Activated naive CD4-positive, alpha-beta T cell treated with Interleukin-2 at 50 U/mL for 16 hours (primary cell): ENCODE data around the gene LRATD1.
"Not testable (repeated sequence)": the region's sequence is repeated elsewhere in the genome, so short reads cannot be mapped to it uniquely, and the experiment has no call there.

Experiments
- DNase-seq: peaks from one replicate; pipeline ENCODE4 v3.0.0-alpha.2; 2020

Gene LRATD1, protein sequence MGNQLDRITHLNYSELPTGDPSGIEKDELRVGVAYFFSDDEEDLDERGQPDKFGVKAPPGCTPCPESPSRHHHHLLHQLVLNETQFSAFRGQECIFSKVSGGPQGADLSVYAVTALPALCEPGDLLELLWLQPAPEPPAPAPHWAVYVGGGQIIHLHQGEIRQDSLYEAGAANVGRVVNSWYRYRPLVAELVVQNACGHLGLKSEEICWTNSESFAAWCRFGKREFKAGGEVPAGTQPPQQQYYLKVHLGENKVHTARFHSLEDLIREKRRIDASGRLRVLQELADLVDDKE

GRCh38 chr2:14632133-14632936, at the start of gene LRATD1:
LRATD1 (plus strand) TSS chr2:14632717; CDS start chr2:14633980, 1,263 bp downstream.
- DNase-seq = no peak

DNA sequence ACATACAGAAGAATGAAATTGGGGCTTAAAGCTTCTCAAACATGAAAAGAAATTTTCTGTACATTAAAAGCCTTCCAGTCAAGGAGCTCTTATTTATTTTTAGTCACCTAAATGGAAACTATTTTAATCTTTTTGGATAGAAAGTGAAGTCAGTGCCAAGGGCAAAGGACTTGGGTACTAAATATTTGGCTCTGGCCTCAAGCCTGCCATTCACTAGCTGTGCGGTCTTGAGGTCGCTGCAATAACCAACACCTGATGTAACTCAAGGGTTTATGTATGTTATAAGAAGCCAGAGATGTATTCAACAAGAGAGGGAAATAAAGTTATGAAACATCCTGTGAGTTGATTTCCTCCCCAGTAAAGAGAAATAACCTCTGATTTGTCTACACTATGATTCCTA, 49.5 kb upstream of the LRATD1 start:
- DNase-seq = no peak

GRCh38 chr2:14583802-14584201, 48.7 kb upstream of the LRATD1 start:
- DNase-seq = no peak

DNA sequence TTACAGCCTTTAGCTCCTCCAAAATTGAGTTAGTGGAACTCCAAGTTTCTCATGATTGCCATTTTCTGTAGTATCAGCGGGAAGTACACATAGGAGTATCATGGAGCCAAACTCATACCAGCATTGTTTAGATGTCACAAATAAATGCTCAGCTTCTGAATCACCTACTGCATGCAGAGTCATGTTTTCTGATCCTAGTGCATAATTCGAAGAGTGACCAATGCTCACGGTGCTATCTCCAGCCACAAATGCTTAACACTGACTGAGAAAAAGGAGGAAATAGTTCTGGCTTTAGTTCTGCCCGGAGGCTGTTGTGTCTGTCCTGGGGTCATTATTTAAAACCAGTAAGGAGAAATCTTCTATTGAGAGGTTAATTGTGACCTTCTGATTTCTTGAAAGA, 45.4 kb upstream of the LRATD1 start:
- DNase-seq = no peak

DNA sequence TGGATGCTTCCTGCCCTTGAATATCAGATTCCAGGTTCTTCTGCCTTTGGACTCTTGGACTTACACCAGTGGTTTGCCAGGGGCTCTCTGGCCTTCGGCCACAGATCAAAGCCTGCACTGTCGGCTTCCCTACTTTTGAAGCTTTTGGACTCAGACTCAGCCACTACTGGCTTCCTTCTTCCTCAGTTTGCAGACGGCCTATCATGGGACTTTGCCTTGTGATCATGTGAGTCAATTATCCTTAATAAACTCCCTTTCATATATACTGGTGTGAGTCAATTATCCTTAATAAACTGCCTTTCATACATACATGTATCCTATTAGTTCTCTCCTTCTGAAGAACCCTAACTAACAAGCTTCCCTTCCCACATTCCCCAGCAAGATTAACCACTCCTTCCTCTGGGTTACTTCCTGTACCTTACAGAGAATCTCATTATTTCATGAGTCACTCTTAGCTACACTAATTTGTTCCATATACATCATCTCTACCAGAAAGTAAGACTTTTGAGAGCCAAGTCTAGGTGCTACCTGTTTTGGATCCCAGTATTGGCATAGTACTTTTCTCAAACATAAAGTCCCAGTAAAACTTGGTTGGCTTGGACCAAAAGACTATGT, 31.3 kb upstream of the LRATD1 start:
- no peak for DNase-seq

DNA sequence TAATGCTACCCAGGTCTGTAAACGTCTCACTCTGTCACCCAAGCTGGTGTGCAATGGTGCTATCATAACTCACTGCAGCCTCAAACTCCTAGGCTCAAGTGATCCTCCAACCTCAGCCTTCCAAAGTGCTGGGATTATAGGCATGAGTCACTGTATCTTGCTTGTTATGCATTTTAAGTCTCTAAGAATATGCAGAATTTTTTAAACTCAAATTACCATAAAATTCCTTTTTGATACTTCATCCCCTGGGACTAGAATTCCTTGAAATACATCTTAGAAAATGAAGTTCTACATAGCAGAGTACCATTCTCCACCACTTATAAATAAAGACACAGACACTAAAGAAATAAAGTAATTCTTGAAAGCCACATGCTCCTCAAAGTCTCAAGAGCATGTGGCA, 30.2 kb upstream of the LRATD1 start:
- no peak for DNase-seq

GRCh38 chr2:14603676-14604075, 28.8 kb upstream of the LRATD1 start:
- DNase-seq = no peak

GRCh38 chr2:14608245-14608644, 24.3 kb upstream of the LRATD1 start:
- no peak for DNase-seq

DNA sequence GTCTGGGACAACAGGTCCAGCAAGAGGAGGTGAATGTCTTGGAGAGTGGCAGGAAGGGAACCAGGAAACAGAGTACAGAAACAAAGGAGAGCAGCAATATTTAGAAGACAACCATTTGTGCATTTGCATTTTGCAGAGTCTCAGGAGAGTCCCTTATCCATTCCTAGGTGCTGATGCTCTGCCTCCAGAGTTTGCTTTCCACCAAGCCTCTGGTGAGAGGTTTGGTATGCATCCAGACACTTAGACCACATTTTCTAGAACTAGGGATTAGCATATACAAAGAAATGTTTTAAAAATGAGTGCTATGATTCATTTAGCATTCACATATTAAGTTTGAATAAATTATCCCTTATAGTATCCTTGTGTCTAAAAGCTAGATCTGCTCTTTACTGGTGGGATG, 18.5 kb upstream of the LRATD1 start:
- DNase-seq = no peak

DNA sequence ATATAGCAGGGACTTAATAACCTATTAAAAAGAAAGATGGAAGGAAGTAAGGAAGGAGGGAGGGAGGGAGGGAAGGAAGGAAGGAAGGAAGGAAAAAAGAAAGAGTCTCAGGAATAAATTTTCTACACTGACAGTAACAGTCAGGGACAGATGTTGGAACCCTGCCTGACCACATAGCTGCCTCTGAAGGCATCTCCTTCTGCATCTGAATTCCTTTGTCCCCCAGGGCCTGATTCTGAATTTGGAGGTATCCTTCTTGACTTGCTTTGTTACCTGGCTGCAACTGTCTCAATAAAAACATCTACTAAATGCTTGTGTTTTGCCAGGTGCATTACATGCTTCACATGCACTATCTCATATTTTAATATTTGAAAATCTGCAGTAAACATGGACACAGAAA, 17.4 kb upstream of the LRATD1 start:
- DNase-seq = no peak

DNA sequence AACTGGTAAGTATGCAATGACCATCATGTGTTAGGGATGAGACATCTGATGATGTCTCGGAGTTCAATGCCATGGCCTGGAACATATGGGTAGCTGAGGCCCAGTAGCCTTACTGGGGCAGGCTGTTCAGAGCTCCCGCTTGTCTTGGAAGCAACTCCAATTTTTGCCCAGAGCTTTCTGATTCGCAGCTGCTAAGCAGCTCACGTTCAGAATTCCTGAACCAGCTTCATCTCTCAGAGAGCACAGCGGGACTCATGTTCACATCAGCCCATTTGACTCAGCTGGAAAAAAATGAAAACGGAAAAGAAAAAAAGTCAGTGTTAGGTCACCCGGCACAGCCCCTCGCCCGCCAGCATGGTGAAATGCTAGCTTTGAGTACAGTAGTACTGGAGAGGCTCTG, 16.8 kb upstream of the LRATD1 start:
- no peak for DNase-seq

GRCh38 chr2:14616342-14616741, 16.2 kb upstream of the LRATD1 start:
- no peak for DNase-seq

DNA sequence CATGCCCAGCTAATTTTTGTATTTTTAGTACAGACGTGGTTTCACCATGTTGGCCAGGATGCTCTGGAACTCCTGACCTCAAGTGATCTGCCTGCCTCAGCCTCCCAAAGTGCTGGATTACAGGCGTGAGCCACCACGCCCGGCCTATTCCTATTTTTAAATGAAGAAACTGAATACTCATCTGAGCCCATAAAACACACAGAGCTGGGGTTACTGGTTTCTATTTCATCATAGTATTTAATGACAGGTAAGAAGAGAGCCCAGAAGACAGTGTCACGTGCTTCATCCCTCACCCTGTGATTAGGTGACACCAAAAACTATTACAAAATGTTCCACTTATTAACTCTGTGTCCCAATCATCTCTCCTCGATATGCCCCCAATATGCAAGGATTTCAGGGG, 15.6 kb upstream of the LRATD1 start:
- no peak for DNase-seq

GRCh38 chr2:14619441-14619840, 13.1 kb upstream of the LRATD1 start:
- no peak for DNase-seq

- DNase-seq = no peak
These were observed 11.4 kb upstream of the LRATD1 start for GRCh38 chr2:14621114-14621513.

DNA sequence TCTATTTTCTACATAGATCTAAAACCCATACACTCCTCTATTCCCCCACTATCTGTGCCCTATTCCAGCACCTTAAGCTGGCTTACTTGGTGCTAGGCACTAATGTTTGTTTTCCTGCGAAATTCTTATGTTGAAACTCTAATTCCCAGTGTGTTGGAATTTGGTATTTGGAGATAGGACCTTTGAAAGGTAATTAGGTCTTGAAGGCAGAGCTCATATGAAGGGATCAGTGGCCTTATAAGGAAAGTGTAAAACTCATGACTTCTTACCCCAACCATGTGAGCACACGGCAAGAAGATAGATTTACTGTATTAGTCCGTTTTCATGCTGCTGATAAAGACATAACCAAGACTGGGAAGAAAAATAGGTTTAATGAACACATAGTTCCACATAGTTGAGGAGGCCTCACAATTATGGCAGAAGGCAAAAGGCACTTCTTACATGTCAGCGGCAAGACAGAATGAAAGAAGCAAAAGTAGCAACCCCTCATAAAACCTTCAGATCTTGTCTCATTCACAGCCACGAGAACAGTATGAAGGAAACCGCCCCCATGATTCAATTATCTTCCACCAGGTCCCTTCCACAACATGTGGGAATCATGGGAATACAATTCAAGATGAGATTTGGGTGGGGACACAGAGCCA, 10.5 kb upstream of the LRATD1 start:
- no peak for DNase-seq

DNA sequence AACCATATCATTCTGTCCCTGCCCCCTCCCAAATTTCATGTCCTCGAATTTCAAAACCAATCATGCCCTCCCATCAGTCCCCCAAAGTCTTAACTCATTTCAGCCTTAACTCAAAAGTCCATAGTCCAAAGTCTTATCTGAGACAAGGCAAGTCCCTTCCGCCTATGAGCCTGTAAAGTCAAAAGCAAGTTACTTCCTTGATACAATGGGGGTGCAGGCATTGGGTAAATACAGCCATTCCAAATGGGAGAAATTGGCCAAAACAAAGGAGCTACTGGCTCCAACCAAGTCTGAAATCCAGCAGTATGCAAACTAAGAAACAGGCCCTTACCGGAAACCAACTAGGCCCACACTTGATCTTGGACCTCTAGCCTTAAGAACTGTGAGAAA, 10.0 kb upstream of the LRATD1 start:
- DNase-seq = not testable (repeated sequence)

- no peak for DNase-seq
These were observed 9.3 kb upstream of the LRATD1 start for GRCh38 chr2:14623237-14623636.

- DNase-seq = no peak
These were observed 5.6 kb upstream of the LRATD1 start for GRCh38 chr2:14626873-14627272.

DNA sequence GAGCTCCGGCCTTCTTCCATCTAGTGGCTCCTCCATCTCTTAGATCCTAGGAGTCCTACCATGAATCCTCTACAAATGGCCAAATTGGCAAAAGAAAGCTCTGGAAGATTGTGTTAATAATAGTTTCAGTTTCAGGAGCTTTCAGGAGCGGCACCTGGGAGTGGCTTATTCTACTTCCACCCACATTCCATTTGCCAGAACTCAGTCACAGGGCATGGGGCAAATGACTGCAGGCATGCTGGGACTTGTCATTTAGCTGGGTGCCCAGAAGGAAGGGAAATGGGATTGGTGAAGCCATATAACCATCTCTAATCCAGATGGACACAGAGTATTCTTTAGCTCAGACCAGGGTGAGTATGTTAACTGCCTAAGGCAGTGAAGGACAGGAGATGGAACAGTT, 3.6 kb upstream of the LRATD1 start:
- DNase-seq = no peak

DNA sequence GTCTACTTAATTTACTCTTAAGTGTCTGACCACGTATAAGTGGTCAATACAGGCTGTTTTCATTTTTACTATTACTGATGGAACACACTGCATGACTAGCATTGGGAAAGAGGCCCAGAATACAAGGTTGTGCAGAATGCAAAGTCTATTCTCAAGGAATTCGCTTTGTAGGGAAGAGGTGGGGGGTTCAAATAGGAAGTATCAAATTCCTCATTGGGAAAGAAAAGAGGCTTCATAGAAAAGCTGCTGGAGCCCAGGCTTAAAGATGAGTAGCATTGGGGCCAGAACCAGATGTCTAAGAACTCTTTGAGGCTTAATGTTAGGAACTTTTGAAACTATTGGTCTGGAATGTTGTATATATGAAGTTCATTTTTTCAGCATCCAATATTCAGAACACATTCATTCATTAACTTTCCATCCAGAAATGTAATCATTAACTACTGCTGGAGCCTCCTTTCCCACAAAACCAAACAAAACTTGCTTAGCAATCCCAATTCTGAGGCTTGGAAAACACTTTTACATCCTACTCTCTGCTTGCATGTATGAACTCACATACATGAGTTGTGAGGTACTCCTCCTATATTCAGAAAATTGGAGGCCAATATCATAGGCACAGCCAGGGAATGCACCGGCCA, 994 bp upstream of the LRATD1 start:
- DNase-seq = no peak

DNA sequence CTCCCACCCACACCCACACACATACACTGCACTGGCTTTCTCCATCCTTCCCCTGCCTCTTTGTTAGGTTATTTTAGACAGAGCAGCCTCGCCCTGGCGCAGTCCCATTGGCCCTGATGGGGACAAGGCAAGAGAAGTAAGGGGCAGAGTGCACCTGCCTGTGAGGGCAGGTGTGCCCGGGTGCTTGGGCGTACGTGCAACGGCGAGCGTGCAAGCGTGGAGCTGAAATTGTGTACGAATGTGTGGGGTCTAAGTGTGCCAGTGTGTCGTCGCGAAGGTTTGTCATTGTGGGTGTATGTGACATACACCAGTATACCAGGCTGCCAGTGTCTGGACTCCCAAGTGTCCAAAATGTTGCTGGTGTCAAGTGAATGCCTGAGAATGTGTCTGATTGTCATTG, 544 bp downstream of the LRATD1 start:
- DNase-seq = no peak
